ENCODE data around the gene FADD.

FADD gene

GRCh38 chr11:70183483-70184176, 19.5 kb upstream of the FADD start:
- TF ChIP-seq ZFX (IDR thresholded peaks at IDR 0.05) = no peak
- peak overlapping the region; percentile 16 for H3K27ac ChIP-seq

GRCh38 chr11:70184396-70184795, 18.7 kb upstream of the FADD start:
- no peak overlapping the region for H3K27ac ChIP-seq
- TF ChIP-seq CTCF (conservative IDR thresholded peaks at IDR 0.05) (no peak), ZFX (IDR thresholded peaks at IDR 0.05) (no peak)

- no peak overlapping the region for H3K27ac ChIP-seq
- TF ChIP-seq CTCF (conservative IDR thresholded peaks at IDR 0.05) (no peak), ZFX (IDR thresholded peaks at IDR 0.05) (no peak)
Observed at GRCh38 chr11:70185348-70186055, 17.6 kb upstream of the FADD start.

- no peak for TF ChIP-seq ZFX (IDR thresholded peaks at IDR 0.05)
- TF ChIP-seq CTCF (conservative IDR thresholded peaks at IDR 0.05) = no peak
- no peak overlapping the region for H3K27ac ChIP-seq
Observed at GRCh38 chr11:70186420-70186819, 16.7 kb upstream of the FADD start.

GRCh38 chr11:70186936-70187335, 16.2 kb upstream of the FADD start:
- TF ChIP-seq ZFX (IDR thresholded peaks at IDR 0.05) = no peak
- TF ChIP-seq CTCF (conservative IDR thresholded peaks at IDR 0.05) = no peak
- no peak overlapping the region for H3K27ac ChIP-seq

GRCh38 chr11:70187771-70188170, 15.3 kb upstream of the FADD start:
- no peak for TF ChIP-seq CTCF (conservative IDR thresholded peaks at IDR 0.05)
- no peak for TF ChIP-seq ZFX (IDR thresholded peaks at IDR 0.05)
- no peak overlapping the region for H3K27ac ChIP-seq

- H3K27ac ChIP-seq = no peak overlapping the region
- TF ChIP-seq CTCF (conservative IDR thresholded peaks at IDR 0.05) (no peak), ZFX (IDR thresholded peaks at IDR 0.05) (no peak)
Observed at GRCh38 chr11:70189622-70190021, 13.5 kb upstream of the FADD start.

Measured in C4-2B (cell line).